ENCODE data around the gene ARID3A.

ARID3A gene

DNA sequence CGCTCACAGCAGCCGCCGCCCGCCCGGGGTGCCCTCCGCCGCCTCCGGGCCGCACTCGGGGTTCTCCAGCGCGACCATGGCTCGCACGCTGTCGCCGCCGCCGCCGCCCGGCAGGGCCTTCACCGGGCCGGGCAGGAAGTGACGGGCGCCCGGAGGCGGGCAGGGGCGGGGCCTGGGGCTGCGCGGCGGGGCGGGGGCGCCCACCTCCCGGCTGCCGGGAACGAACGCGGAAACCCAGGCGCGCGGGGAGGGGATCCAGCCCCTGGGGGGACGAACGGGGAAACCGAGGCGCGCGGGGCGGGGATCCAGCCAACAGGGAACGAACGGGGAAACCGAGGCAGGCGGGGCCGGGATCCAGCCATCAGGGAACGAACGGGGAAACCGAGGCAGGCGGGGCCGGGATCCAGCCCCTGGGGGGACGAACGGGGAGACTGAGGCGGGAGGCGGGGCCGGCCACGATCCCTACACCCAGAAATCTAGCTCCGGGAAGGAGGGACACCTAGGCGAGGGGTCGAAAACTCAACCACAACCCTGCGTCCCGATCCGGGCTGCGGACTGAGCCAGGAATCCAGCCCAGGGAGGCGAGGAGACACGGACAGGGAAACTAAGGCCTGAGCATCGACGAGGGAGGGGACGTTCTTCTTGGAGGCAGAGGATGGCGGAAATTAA, 12.6 kb upstream of the ARID3A start, which contains the start of gene R3HDM4:
TSS of gene R3HDM4 (minus strand) at position 140 of the 669 bp plus-strand sequence. CDS start at position 78, 62 bp downstream.
- peak; percentile 87 for DNase-seq

- peak; percentile 64 to 67 for DNase-seq
Measured at GRCh38 chr19:916645-917322, 9.1 kb upstream of the ARID3A start.

- peak; percentile 51 to 62 for DNase-seq
Measured at GRCh38 chr19:917323-918151, 8.3 kb upstream of the ARID3A start, which contains the start of gene KISS1R. Gene KISS1R, plus strand, starts transcription at chr19:917333. Its CDS starts 170 bp downstream, at chr19:917503.

DNA sequence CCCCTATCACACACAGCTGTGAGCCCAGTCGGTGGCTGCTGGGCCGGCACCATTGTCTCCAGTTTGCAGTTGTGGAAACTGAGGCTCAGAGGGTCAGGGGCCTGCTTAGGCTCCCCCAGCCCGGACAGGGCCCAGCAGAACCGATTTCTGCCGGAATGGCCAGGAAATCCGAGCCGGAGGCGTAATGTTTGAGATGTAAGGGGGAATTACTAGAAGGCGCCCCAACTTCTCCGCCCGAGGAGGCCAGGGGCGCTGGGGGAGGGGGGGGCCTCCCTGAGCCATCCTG, 7.7 kb upstream of the ARID3A start:
- no peak for DNase-seq

DNA sequence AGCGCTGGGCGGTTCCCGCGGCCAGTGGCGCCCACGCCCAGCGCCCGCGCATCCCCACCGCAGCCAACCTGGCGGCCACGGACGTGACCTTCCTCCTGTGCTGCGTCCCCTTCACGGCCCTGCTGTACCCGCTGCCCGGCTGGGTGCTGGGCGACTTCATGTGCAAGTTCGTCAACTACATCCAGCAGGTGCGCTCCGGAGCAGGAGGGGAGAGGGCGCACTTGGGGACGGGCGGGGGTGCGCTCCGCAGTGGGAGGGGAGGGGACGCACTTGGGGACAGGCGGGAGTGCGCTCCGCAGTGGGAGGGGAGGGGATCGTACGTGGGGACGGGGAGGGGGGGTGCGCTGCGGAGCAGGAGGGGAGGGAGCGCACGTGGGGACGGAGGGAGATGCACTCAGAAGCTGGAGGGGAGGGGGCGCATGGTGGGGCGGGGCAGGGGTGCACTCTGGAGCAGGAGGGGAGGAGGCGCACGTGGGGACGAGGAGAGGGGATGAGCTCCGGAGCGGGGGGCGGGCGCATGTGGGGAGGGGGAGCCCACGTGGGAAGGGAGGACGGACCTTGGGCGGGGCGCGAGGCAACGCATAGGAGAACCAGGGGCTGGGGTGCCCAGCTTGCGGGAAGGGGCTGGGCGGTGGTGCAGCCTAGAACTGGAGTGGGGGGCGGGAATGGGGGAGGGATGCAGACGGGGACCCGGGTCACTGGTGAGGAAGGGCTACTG, 7.2 kb upstream of the ARID3A start:
- peak; percentile 60 to 65 for DNase-seq

- DNase-seq: peak; percentile 54 to 63
Measured at GRCh38 chr19:919199-920050, 6.4 kb upstream of the ARID3A start.

DNA sequence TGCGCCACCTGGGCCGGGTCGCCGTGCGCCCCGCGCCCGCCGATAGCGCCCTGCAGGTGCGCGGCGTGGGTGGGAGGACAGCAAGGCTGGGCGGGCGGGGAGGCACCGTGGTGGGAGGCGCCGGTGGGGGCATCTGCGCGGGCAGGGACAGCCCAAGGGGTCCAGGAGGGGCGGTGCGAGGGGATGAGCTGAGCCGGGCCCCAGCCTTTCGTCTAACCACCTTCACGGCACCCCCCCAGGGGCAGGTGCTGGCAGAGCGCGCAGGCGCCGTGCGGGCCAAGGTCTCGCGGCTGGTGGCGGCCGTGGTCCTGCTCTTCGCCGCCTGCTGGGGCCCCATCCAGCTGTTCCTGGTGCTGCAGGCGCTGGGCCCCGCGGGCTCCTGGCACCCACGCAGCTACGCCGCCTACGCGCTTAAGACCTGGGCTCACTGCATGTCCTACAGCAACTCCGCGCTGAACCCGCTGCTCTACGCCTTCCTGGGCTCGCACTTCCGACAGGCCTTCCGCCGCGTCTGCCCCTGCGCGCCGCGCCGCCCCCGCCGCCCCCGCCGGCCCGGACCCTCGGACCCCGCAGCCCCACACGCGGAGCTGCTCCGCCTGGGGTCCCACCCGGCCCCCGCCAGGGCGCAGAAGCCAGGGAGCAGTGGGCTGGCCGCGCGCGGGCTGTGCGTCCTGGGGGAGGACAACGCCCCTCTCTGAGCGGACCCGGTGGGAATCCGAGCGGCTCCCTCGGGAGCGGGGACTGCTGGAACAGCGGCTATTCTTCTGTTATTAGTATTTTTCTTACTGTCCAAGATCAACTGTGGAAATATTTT, 5.6 kb upstream of the ARID3A start:
- peak; percentile 64 to 72 for DNase-seq

- DNase-seq: peak; percentile 59 to 69
Measured at GRCh38 chr19:924553-925086, 1.2 kb upstream of the ARID3A start.

DNA sequence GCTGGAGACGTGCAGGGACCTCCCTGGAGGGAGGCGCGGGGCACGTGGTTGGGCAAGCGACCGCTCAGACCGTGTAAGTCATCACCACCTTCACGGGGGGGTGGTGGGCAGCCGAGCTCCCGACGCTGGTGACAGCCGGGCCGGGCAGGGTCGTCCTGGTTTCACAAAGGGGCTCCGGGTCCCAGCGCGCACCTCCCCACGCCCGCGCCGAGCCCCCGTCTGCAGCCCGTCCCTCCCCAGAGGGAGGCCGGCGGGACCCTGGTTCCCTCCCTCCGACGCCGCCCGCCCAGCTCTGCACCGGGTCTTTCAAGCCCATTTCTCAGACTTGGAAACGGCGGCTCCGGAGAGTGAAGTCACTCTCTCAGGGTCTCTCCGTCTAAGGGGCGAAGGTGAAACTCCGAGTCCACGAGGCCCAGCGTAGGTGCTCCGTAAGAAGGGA, 729 bp upstream of the ARID3A start:
- peak; percentile 42 to 77 for DNase-seq

DNA sequence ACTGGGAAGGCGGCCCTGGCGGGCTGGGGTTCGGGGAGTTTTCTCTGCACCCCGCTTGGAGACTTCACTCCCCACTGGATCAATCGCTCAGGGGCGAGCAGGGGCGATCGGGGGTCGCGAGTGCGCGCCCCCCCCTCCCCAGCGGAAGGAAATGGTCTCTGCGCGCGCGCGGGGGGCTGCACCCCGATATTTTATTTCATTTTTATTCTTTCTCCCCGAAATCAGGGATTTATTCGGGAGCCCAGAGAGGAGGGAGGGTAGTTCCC, 421 bp downstream of the ARID3A start:
- peak in 1 of 2 experiments; percentile 26 for DNase-seq

- peak; percentile 68 to 76 for DNase-seq
Measured at GRCh38 chr19:926589-927350, 935 bp downstream of the ARID3A start.

DNA sequence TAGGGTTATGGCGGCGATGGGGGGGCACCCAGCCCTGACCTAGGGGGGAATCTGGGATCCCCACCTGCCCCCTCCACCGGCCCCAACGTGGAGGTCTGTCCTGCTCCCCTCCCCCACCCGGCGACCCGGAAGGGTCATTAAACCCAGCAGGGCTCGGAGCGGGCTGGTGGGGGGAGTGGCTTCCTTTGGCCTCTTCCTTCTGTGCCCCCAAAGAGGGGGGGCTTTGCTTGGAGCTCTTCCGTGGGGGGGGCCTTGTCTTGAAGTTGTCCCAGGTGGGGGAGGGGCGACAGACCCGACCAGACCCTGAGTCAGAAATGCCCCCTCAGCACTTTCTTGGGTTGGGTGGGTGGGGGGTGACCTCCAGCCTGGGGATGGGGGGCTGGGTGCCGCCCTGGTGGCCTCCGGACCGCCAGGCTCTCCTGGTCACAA, 1.5 kb downstream of the ARID3A start:
- DNase-seq: no peak

DNA sequence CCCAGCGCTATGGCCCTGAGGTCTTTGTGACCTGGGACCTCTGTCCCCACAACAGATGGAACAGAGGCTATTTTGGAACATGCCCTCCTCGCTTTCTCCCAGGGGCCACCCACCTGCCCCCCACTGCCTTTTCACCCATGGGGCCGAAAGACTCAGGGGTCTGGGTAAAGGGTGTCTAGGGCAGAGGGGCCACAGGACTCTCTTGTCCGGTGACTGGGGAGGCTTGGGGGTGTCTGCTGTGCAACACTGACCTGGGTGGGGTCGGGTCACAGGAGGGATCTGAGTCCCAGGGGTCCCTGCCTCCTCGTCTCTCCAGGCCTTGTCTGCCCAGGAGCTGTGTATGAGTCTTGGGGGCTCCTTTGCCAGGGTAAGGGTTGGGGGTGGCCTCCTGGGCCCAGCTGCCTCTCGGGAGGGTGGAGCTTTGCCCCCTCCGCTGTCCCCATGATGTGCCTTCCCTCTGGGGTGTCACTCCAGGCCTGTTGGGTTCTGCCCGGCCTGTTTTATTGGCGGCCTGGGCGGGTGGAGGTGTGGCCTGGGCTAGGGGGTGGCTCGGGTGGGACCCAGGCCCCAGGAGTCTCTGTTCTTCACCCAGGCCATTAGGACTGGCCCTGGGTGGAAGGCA, 2.1 kb downstream of the ARID3A start:
- DNase-seq: no peak

DNA sequence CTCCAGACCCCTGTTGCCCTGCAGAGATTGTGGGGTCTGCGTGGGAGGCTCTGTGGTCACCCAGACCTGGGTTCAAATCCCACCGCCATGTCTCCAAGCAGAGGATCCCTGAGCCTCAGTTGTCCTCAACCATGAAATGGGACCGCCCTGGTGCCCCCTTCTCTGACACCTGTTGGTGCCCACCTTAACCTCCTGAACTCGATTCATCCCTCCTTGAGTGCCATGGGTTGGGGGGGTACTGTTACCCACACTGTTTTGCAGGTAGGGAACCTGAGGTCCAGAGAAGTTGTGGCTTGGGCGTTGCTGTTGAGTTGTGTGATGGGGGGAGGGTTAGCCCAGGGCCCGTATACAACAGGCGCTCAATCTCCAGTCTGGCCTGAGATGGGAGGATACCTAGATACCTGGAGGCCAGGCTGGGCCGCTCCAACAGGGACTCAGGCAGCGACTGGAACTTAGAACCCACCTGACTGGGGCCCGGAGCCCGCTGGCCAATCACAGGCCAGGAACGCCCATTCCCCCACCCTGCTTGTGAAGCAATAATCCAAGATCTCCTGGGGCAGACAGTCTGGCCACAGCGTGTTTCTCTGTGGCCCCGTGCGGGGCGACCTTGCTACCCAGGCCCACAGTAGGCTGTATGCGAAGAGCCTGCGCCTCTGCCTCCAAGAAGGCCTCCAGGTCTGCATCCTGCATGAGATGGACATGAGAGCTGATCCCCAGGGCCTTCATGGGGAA, 2.8 kb downstream of the ARID3A start:
- DNase-seq: no peak

DNA sequence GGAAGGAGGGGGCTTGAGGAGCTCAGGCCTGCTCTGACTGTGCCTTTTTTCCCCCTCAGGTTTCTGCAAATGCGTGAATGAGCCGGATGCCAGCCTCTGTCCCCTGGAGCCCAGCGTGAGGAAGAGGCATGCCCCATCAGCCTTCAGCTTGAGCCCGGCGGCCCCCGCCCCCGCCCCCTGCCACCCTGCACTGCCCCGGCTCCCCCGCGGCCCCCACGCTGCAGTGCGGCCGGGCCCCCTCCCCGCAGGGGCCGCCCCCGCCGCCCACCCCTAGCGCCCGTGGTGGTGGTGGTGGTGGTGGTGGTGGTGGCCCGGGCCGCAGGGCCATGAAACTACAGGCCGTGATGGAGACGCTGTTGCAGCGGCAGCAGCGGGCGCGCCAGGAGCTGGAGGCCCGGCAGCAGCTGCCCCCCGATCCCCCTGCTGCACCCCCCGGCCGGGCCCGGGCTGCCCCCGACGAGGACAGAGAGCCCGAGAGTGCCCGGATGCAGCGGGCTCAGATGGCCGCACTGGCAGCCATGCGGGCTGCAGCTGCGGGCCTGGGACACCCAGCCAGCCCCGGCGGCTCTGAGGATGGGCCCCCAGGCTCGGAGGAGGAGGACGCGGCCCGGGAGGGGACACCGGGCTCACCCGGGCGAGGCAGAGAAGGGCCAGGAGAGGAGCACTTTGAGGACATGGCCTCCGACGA, 3.5 kb downstream of the ARID3A start:
- no peak for DNase-seq

DNA sequence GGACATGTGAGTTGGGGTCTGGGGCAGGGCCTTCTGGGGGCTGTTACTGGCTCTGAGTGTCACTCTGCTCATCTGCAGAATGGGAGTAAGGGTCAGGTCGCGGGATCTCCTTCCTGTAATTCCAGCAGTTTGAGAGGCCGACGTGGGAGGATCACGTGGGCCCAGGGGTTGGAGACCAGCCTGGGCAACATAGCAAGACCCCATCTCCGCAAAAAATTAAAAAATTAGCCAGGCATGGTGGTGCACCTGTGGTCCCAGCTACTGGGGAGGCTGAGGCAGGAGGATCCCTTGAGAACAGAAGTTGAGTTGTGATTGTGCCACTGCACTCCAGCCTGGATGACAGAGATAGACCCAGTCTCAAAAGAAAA, 4.0 kb downstream of the ARID3A start:
- no peak for DNase-seq

DNA sequence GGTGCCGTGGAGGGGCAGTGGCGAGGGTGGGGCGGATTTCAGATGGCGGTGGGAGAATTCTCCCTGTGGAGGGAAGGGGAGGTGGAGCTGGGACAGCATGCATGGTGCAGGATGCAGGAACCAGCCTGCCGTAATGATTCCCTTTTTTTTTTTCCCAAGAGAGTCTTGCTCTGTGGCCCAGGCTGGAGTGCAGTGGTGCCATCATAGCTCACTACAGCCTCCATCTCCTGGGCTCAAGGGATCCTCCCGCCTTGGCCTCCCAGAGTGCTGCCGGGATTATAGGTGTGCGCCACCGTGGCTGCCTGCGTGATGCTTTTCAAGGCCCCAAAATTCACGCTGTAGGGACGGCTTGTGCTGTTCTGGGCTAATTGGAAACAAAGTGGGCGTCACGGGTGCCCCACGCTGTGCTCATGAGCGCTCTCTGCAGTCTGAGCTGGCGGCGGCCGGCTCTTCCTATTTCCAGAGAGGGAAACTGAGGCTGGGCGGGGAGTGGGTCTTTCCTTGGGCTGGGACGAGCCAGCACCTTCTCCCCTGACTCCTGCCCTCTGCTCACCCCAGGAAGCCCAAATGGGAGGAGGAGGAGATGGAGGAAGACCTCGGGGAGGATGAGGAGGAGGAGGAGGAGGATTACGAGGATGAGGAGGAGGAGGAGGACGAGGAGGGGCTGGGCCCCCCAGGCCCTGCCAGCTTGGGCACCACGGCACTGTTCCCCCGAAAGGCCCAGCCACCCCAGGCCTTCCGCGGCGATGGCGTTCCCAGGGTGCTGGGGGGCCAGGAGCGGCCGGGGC, 6.2 kb downstream of the ARID3A start:
- no peak for DNase-seq

Data from activated CD4-positive, alpha-beta T cell treated with anti-CD3 and anti-CD28 coated beads, Interleukin-2, amount 50 U/mL, for 48 hours (primary cell).